Kidney capillary endothelial cell (primary cell): ENCODE measurements around the gene CHST13.
"Not testable (repeated sequence)": the region's sequence is repeated elsewhere in the genome, so short reads cannot be mapped to it uniquely, and the experiment has no call there.

Experiments
- DNase-seq: peaks from one replicate; pipeline ENCODE4 v3.0.0-alpha.2; 2018; ENCODE audit warnings: low spot score

The CHST13 gene

DNA sequence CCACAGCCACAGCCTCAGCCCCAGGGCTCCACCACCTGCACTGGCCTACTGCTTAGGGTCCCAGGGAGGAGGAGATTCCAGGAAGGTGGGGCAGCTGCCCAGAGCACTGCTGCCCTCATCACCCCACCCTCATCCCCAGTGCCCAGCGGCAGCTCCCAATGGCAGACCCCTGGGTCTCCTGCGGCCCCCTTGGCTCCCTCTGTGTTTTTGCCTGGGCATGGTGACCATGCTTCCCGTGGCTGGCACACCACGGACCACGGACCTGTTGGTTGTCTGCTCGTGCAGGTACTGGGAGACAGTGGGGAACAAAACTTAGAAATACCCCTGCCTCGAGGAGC, 2.7 kb downstream of the CHST13 start:
- no peak for DNase-seq

DNA sequence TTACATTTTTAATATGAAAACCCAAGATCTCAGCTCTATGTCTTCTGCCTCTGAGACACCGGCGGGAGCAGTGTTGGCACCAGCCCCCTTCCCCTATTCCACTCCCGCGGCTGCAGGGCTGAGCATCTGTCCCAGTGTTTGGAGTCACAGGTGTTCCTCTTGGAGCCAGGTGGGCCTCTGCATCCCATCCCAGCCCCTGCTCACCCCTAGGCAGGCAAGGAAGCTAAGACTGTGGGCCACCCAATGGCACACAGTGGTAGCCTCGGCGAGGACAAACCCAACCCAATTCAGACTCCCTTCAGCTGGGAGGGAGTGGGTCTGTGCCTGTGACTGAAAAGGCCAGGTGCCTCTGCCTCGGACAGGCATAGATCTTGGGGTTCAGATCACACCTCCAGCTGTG, 3.1 kb downstream of the CHST13 start:
- no peak for DNase-seq

DNA sequence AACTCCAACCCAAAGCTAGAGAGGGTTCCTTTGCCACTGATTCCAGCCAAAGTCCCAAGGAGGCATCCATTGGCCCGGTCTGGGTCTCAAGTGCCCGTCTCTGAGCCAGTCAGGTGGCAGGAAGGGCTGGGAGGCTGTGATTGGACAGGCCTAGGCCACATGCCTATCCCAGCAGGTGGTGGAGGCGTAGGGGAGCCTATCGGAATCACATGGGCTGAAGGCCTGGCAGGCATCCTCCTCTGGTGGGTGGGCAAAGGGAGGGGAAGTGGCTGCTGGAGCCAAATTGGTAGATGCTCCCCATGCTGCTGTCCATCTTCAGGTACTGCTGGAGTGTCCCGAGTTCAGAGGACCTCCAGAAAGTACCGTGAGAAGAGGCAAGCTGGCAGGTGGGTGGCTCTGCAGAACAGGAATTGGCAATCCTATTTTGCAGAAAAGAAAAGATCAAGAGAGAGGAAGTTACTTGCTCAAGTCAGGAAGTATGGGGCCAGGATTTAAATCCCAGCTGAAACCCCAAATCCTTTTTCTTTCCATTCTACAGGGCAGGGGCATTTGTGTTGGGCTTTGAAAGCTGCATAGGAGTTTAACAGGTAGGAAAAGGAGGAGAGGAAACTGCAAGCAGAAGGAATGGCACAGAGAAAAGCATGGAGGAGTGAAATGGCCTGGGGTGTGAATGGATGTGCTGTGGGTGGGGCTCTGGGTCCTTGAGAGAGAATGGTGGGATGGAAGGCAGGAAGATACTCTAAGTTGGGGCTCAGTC, 3.7 kb downstream of the CHST13 start:
- no peak for DNase-seq

DNA sequence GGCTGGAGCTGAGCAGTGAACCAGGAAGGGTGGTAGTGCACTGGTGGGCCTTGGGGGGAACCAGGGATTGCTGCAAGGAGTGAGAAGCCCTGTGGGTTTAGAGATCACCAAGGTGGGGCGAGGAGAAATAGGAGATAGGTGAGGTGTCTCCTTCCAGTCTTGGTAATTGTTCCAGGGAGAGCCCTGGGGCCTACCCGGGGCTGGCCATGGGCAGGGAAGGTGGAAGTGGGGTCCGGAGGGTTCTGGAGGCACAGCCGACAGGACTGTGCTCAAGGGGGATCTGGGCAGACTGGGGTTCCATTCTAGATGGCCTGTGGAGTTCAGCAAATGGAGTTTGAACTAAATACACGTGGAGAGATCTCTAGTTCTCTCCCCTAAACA, 4.5 kb downstream of the CHST13 start:
- DNase-seq: no peak

DNA sequence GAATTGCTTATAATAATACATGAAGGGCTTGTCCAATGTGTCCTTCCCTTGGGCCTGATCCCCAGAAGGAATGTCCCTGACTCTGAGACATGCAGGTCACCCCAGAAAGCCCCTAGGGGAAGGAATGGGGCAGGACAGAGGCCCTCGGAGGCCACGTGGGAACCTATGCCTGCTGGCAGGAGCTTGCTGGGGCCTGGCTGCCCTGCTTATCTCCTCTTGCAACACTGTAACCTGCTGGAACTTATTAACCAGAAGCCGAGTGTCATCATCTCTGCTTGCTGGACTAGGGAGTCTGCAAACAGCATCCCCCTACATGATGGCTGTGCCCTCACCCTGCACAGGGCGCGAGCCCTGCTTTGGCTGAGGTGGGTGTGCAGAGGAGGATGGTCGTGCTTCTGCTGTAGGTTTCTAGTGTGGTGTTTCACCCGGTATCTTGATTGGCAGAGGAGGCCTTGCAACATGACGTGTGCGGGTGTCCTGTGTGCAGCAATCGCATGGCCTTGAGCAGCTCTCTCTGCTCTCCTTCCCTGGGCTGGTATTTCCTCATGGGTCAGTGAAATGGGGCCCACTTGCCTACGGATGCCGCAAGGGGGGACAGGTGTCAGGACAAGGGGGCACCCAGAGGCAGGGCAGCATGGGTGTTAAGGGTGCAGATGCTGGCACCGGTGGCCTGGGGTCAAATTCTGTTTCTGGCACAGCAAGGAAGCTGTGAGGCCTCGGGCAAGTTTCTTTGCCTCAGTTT, 5.0 kb downstream of the CHST13 start:
- no peak for DNase-seq

DNA sequence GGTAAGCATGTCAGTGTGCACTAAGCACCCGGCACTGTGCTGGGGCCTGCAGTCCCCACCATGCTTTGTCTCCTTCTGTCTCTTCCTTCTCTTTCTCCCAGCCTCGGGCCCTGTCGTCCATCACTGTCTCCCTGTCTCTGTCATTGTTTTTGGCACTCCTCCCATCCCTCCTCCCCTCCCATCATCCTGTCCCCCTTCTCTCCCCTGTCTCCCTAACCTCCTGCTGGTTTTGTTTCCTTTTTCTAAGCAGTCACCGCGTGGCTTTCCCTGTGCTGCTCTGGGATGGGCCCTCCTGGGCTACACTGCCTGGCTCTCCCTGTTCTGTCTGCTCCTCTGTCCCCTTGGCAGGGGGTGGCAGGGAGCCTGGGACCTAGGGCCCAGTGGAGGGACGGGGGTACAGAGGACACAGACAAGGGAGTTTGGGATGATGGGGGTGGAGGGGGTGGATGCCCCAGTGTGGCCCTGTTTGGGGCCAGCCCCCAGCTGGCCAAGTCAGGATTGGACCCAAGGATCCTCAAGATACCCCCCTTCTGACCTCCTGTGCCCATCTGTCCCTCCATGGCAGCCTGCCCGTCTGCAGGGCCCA, 5.7 kb downstream of the CHST13 start:
- DNase-seq: no peak

DNA sequence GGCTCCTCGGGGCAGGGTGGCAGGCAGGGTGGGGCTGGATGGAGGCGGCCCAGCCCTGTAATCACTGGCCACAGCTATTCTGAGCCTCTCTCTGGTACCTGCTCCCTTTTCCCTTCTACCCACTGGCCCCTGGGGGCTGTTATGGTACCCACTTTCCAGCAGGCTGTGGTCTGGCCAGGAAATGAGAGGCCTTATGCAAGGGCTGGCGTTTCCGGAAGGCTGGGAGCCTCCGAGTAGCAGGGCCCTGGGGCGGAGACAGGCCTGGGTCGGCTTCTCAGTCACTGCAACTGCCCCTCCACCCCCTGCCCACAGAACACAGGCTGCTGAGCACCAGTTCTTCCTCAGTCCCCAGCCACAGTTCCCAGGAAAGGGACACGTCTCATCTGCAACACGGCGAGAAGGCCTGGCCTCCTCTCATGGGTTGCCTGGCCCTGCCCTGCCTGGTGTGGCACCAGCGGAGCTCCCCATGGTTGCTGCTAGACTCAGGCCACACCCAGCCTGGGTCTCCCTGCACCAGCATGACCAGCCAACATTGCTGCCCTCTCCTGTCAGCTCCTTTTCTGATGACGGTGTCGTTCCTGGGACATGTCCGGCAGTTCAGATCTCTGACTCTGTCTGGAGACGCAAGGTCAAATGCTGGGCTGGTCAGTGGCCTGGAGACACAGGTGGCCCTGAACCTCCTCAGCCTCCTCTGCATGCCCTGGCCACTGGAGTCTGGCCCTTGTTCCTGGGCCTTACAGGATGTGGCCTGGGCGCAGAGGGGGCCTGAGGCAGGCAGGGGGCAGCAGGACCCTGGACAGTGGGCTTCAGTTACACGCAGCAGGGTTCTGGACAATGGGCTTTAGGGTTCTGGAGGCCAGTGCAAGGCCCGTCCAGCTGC, 6.5 kb downstream of the CHST13 start:
- no peak for DNase-seq

DNA sequence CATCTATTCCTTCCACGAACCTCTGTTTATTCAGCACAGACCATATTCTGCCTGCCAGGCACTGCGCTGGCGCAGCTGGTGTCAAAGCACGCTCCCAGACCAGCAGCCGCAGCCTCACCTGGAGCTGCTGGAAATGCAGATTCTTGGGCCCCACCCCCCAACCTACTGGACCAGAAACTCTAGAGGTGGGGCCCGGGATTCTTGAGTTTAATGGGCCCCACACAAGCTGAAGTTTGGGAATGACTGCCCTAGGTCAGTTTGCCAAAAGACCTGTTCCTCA, 7.0 kb downstream of the CHST13 start:
- DNase-seq: no peak

DNA sequence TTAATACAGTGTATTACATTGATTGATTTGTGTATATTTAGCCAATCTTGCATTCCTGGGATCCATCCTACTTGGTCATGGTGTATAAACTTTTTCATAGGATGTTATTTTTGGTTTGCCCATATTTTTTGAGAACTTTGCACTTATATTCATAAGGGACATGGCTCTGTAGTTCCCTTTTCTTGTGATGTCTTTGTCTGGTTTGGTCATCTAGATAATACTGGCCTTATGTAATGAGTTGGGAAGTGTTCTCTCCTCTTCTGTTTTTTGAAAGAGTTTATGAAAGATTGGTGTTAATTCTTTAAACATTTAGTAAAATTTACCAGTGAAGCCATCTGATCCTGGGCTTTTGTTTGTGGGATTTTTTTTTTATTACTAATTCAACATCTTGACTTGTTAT, 9.6 kb downstream of the CHST13 start:
- DNase-seq: no peak

DNA sequence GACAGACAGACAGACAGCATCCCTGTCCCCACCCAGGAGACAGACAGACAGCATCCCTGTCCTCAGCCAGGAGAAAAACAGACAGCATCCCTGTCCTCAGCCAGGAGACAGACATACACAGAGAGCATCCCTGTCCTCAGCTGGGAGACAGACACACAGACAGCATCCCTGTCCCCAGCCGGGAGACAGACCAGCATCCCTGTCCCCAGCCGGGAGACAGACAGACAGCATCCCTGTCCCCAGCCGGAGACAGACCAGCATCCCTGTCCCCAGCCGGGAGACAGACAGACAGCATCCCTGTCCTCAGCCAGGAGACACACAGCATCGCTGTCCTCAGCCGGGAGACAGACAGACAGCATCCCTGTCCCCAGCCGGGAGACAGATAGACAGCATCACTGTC, 10.8 kb downstream of the CHST13 start:
- DNase-seq: not testable (repeated sequence)

DNA sequence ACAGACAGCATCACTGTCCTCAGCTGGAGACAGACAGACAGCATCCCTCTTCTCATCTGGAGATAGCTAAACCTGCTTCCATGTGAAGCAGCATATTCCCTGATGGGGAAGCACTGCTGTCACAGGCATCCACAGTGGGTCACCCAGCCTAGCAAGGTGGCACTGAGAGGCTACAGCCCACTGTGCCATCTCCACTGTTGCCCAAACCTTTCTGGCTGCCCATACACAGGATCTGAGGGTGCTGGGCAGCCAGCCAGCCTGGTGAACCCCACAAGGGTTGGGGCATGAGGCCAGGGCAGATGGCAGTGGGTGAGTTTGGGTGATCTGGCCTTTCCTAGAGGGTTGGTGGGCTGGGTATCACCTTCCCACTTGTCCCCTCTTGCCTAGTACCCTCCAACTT, 11.7 kb downstream of the CHST13 start:
- DNase-seq: no peak

DNA sequence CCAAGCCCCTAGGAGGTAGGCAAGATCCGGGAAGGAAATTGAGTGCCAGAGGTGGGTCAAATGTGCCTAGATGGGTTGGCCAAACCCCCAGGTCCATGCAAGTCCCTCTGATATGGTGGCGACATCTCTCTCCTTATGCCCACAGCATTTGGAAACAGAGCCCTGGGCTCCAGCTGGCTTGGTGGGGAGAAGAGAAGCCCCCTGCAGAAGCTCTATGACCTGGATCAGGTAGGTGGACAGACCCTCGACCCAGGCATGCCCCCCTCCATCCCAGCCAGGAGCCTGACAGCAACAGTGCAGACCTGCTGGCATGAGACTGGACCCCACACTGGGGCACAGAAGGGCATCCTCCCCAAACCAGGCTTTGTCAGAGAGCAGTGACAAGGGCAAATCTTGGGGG, 12.2 kb downstream of the CHST13 start:
- no peak for DNase-seq

DNA sequence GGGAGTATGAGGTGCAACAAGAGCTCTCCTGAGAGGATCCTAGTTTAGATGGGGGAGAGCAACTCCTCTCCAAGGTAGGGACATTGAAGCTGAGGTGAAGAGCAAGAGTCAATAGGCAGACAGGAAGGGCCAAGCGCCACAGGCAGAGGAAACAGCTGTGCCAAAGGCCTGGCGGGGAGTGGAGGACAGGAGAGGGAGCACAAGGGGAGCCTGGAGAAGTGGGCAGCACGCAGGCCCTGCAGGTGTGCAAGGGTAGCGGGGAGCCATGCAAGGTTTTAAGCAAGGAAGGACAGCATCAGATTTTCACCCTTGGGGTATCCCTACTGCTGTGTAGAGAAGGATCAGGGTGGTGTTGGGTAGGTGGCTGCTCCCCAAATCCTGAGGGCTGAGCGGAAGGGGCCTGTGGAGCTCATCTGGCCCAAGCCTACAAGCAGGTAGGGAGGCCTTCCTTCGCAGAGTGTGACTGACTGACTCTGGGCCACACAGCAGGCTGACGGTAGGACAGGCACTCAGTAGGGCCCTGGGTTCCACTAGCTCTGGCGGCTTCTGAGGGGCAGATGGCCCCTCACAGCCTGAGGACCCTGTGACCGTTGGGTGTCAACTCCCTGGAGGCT, 13.3 kb downstream of the CHST13 start:
- no peak for DNase-seq

DNA sequence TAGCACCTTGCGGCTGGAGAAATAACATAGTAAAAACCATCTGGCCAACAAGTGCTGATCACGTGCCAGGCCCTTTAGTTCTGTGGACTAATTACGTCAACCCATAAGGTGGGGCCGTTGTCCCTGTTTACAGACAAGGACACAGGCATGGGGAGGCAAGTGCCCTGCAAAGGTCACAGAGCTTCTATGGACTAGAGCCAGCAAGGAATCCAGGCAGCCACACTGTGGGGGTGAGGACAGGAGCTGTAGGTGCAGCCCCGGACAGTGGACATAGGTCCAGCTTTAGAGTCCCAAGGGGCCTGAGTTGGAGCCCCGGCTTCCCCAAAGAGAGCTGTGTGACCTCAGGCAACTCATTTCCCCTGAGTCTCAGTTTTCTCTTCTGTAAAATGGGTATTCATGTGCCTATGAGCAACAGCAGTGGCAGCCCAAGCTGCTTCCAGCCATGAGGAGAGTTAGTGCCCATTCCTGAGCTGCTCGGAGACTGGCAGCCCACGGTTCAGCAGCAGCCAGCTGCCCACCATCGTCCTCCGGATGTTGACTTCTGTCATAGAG, 13.9 kb downstream of the CHST13 start:
- no peak for DNase-seq

DNA sequence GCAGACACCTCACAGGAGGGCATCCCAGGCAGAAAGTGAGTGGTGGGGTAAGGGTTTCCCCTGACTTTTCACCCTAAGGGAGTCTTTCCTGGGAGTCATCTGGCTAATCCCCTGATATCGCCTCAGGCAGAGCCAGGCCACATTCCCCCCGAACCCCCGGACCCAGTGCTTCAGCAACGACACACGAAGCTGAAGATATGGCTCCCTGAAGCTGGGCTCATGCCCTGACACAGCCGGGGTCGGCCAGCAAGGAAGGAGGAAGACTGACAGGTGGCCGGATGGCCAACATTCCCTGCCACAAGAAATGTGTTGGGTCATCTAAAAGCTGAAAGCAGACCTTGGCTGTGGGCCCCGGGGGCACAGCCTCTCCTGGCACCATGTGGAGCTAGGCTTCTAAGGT, 14.4 kb downstream of the CHST13 start:
- no peak for DNase-seq

DNA sequence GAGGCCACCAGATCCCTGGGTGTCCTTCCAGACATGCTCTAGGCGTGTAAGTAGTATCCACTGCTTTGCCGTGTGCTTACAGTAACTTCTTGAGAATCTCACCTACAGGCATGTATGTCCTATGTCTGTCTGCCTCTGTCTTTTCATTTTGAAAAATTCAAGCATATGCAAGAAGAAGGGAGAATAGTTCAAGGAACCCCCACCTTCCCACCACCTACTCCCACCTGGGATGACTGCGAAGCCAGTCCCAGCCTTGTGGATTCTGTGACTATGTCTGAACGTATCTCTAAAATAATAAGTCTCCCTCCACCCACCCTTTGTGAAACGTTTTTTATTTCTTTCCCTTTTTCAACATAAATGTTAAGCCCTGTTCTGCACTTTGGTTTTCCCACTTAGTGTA, 15.0 kb downstream of the CHST13 start:
- DNase-seq: no peak

DNA sequence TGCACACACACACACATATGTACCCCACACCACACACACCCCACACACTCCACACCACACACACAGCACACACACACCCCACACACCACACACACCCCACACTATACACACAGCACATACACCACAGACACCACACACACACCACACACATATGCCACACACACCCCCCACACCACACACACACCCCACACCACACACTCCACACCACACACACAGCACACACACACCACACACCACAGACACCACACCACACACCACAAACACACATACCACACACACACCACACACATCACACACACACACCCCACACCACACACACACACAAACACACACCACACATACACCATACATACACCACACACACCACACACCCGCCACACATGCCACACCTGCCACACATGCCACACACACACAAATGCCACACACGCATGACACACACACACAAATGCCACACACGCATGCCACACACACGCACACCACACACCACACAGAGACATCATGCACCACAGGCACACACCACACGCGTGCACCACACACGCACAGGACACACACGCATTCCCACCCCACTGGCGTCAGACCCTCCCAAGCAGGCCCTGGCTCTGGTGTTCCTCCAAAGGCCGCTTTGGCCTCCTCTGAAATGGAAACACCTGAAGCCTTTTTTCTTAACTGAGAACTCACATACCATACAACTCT, 15.7 kb downstream of the CHST13 start:
- no peak for DNase-seq

DNA sequence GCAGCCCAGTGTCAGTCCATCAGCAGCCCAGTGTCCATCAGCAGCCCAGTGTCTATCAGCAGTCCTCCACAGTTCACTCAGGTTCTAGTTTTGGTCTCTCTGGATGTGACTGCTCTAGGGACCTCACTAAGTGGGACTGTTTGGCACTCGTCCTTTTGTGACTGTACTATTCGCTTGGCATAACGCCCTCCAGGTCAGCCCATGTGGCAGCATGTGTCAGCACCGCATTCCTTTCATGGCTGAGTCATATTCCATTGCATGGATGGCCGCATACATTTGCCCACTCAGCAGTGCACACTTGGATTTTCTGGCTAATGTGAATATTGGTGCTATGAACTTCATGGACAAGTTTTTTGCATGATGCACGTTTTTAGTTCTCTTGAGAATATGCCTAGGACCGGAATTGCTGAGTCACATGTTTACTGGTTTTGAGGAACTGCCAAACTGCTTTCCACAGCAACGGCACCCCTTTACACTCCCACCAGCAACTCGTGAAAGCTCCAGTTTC, 16.4 kb downstream of the CHST13 start:
- peak; percentile 69 for DNase-seq

DNA sequence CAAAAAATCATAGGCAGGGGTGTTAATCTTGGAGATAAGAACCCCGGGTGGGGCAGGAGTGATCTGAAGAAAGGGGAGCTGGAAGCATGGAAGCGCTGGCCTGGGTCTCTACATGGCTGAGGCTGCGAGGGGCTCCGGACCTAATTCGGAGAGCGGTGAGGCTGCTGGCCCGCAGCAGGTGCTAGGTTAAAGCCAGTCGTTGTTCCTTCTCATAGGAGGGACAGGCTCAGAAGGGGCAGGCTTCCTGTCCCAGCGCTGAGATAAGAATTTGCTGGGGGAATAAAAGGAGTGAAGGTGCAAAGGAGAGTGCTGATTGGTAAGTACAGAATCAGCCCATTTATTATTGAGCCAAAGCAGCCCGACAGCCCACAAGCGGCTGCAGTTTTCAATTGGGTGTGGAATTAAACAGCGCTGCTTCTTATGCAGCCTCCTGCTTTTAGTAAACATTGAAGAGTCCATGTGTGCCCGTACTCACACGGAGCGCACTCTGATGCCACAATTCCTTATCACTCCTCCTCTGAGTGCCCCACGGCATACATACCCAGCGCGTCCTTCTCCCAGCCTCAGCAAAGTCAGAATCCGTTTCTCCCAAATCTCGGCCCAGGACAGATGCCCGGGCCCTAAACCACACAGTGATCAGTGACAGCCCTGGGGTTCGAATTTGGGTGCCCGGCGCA, 17.1 kb downstream of the CHST13 start:
- no peak for DNase-seq

DNA sequence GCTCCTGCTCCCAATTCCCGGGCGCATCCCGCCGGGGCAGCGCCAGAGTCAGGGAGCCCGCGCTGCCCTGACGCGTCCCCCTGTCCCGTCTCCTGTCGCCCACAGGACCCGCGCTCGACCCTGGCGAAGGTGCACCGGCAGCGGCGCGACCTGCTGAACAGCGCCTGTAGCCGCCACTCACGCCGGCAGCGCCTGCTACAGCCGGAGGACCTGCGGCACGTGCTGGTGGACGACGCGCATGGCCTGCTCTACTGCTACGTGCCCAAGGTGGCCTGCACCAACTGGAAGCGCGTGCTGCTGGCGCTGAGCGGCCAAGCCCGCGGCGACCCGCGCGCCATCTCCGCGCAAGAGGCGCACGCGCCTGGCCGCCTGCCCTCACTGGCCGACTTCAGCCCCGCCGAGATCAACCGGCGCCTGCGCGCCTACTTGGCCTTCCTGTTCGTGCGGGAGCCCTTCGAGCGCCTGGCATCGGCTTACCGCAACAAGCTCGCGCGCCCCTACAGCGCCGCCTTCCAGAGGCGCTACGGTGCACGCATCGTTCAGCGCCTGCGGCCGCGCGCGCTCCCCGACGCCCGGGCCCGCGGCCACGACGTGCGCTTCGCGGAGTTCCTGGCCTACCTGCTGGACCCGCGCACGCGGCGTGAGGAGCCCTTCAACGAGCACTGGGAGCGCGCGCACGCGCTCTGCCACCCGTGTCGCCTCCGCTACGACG, 17.8 kb downstream of the CHST13 start:
- no peak for DNase-seq
